Measurements from ENCODE around the gene TSPAN9. TPM values are rescaled to one million over a fixed set of nuclear protein-coding genes. Genes with fewer than 3 reads are reported as not detected.

TSPAN9 gene
- total RNA-seq, 1 experiment from 2014 or later: 13.2 TPM

- Histone ChIP-seq H3K9me3 (ENCODE audit: control insufficient read depth in 1 of 2, insufficient read depth in 1 of 2, low read depth in 1 of 2, low read length in 2 of 2) (peaks cover 0 to 3% of the 10 kb centered on the region in 2 experiments; a peak in 1 of 4 replicates), H3K4me2 (ENCODE audit: low read length) (no peak overlapping the region), H4K20me1 (ENCODE audit: insufficient read depth) (no peaks in the 10 kb centered on the region), H2AFZ (ENCODE audit: low read depth, low read length, poor library complexity, severe bottlenecking) (no peak overlapping the region), H3K4me3 (replicated peaks in 1 of 2; ENCODE audit: low read depth in 1 of 2, low read length in 2 of 2) (no peak overlapping the region), H3K9ac (ENCODE audit: low read length) (no peak overlapping the region), H3K27me3 (ENCODE audit: insufficient read depth, low read length) (no peaks in the 10 kb centered on the region), H3K4me1 (ENCODE audit: control insufficient read depth in 1 of 2, insufficient read depth in 2 of 2, low read length in 2 of 2) (no peaks in the 10 kb centered on the region), H3K36me3 (ENCODE audit: control insufficient read depth in 1 of 2, insufficient read depth in 2 of 2, low read length in 2 of 2) (no peaks in the 10 kb centered on the region), H3K79me2 (ENCODE audit: insufficient read depth, low read length) (no peaks in the 10 kb centered on the region), H3K9me2 (ENCODE audit: insufficient read depth) (no peaks in the 10 kb centered on the region), H3K27ac (ENCODE audit: low read depth, low read length) (no peak overlapping the region)
- TF ChIP-seq POLR2A (IDR thresholded peaks at IDR 0.05; ENCODE audit: borderline replicate concordance, extremely low read depth, insufficient read depth, insufficient read length) (no peak), FOSL1 (IDR thresholded peaks at IDR 0.05; ENCODE audit: low read depth) (no peak), POLR2AphosphoS5 (IDR thresholded peaks at IDR 0.05; ENCODE audit: low read depth, low read length) (no peak), EGR1 (IDR thresholded peaks at IDR 0.05; ENCODE audit: low read depth) (no peak), EZH2 (IDR thresholded peaks at IDR 0.05) (no peak), CTCF (IDR thresholded peaks at IDR 0.05 in 2 of 3, conservative IDR thresholded peaks at IDR 0.05 in 1 of 3; ENCODE audit: borderline replicate concordance in 1 of 3, insufficient read depth in 1 of 3, low read depth in 2 of 3, low read length in 2 of 3) (no peak), CBX3 (IDR thresholded peaks at IDR 0.05; ENCODE audit: low read depth) (no peak), SIN3A (IDR thresholded peaks at IDR 0.05; ENCODE audit: low read depth) (no peak), ELF1 (IDR thresholded peaks at IDR 0.05; ENCODE audit: borderline replicate concordance, low read depth) (no peak), SP1 (IDR thresholded peaks at IDR 0.05; ENCODE audit: low read depth) (no peak), RAD21 (IDR thresholded peaks at IDR 0.05; ENCODE audit: low read depth) (no peak), ZFX (IDR thresholded peaks at IDR 0.05) (no peak), ATF3 (IDR thresholded peaks at IDR 0.05) (no peak)
- RAD21 ChIA-PET (ENCODE audit: low non-redundant PET in 1 of 2, low total read pairs in 2 of 2, uncharacterized antibody in 2 of 2, unreplicated experiment in 2 of 2): interaction anchor here in 1 of 2 experiments (0.7 kb wide), 1 partner anchor 29 kb away, joined by 3 read pairs; no protein-coding TSS in a partner anchor
- intact Hi-C loops (cut with micrococcal nuclease): no loop called here
- POLR2A ChIA-PET: no interaction called here
- CTCF ChIA-PET: no interaction called here
- ATAC-seq (no peak), DNase-seq (ENCODE audit: low read depth, low spot score) (no peak)
- BruUV-seq (replicated peaks): no TSS peak
Observed at GRCh38 chr12:3120701-3121100, 43.5 kb downstream of the TSPAN9 start.

Measured in HCT116 (cell line).